Measurements from ENCODE around the gene MRPL1.

GRCh38 chr4:77845400-77845799 lies 17.2 kb upstream of the MRPL1 start:
- no peak for TF ChIP-seq POLR2AphosphoS5 (IDR thresholded peaks at IDR 0.05)
- TF ChIP-seq CTCF (IDR thresholded peaks at IDR 0.05 in 8 of 11, conservative IDR thresholded peaks at IDR 0.05 in 3 of 11) = no peak
- TF ChIP-seq POLR2A (IDR thresholded peaks at IDR 0.05) = no peak
